DOHH2 (cell line): ENCODE measurements around the gene ZNF804B.

ENCODE experiments used
- H3F3A ChIP-seq: fragments of 200-600 bp; sonication (generic), shearing (Covaris generic); 2 replicates; pipeline ENCODE4 v1.6.0; 2016; ENCODE audit warnings: antibody characterized with exemption, mild to moderate bottlenecking; ENCODE audit not compliant: control insufficient read depth, insufficient read depth
- H3K27ac ChIP-seq: fragments of 200-600 bp; sonication (generic); 2 replicates; pipeline ENCODE4 v1.5.1; 2014; ENCODE audit warnings: low read depth, mild to moderate bottlenecking, low read length, moderate library complexity
- H3K27me3 ChIP-seq: fragments of 200-600 bp; sonication (generic); 2 replicates; pipeline ENCODE4 v1.6.1; 2014; ENCODE audit warnings: mild to moderate bottlenecking, low read length, mixed read lengths; ENCODE audit not compliant: control insufficient read depth
- H3K36me3 ChIP-seq: fragments of 200-600 bp; sonication (generic); 2 replicates; pipeline ENCODE4 v1.6.1; 2014; ENCODE audit warnings: mild to moderate bottlenecking, low read length, moderate library complexity, mixed read lengths; ENCODE audit not compliant: control insufficient read depth
- H3K4me1 ChIP-seq: fragments of 200-600 bp; sonication (generic); 2 replicates; pipeline ENCODE4 v1.6.1; 2014; ENCODE audit warnings: mild to moderate bottlenecking, low read length, mixed read lengths; ENCODE audit not compliant: control insufficient read depth
- H3K4me2 ChIP-seq: fragments of 200-600 bp; sonication (generic); 2 replicates; pipeline ENCODE4 v1.6.0; 2014; ENCODE audit warnings: mild to moderate bottlenecking, low read length, moderate library complexity
- H3K4me3 ChIP-seq: fragments of 200-600 bp; sonication (generic); 2 replicates; pipeline ENCODE4 v1.5.1; 2014; ENCODE audit warnings: mild to moderate bottlenecking, low read length, mixed read lengths
- H3K79me2 ChIP-seq: fragments of 200-600 bp; sonication (generic); 2 replicates; pipeline ENCODE4 v1.6.1; 2014; ENCODE audit warnings: mild to moderate bottlenecking, low read length, mixed read lengths; ENCODE audit not compliant: control insufficient read depth
- H3K9me2 ChIP-seq: fragments of 200-600 bp; sonication (generic); replicated peaks from 2 replicates; pipeline ENCODE4 v1.6.1; 2014; ENCODE audit warnings: mild to moderate bottlenecking, low read length, mixed read lengths; ENCODE audit not compliant: control insufficient read depth
- H3K9me3 ChIP-seq: fragments of 200-600 bp; sonication (generic); 2 replicates; pipeline ENCODE4 v1.6.1; 2014; ENCODE audit warnings: antibody characterized with exemption, low read length, mixed read lengths; ENCODE audit not compliant: control insufficient read depth, insufficient read depth
- H4K20me1 ChIP-seq: fragments of 200-600 bp; sonication (generic); 2 replicates; pipeline ENCODE4 v1.6.0; 2014; ENCODE audit warnings: low read depth, mild to moderate bottlenecking, antibody characterized with exemption, low read length, moderate library complexity; ENCODE audit not compliant: control insufficient read depth, insufficient read depth
- EZH2phosphoT487 ChIP-seq: fragments of 200-600 bp; sonication (generic); IDR thresholded peaks from 2 replicates; pipeline ENCODE4 v1.6.1; 2017; ENCODE audit warnings: borderline replicate concordance, mild to moderate bottlenecking, antibody characterized with exemption, low read length, moderate library complexity, mixed read lengths
- TF ChIP-seq, protein P1 (sequence below): fragments of 200-600 bp; sonication (generic); IDR thresholded peaks from one replicate; pipeline ENCODE4 v1.5.1; 2014; ENCODE audit warnings: antibody characterized with exemption, mild to moderate bottlenecking, low read depth, low read length; ENCODE audit not compliant: poor library complexity, severe bottlenecking

The ZNF804B gene

GRCh38 chr7:88746126-88746525, 13.4 kb upstream of the ZNF804B start:
- no peaks in the 10 kb centered on the region for H3K36me3 ChIP-seq
- TF ChIP-seq EZH2phosphoT487 = no peak
- TF ChIP-seq, protein P1, sequence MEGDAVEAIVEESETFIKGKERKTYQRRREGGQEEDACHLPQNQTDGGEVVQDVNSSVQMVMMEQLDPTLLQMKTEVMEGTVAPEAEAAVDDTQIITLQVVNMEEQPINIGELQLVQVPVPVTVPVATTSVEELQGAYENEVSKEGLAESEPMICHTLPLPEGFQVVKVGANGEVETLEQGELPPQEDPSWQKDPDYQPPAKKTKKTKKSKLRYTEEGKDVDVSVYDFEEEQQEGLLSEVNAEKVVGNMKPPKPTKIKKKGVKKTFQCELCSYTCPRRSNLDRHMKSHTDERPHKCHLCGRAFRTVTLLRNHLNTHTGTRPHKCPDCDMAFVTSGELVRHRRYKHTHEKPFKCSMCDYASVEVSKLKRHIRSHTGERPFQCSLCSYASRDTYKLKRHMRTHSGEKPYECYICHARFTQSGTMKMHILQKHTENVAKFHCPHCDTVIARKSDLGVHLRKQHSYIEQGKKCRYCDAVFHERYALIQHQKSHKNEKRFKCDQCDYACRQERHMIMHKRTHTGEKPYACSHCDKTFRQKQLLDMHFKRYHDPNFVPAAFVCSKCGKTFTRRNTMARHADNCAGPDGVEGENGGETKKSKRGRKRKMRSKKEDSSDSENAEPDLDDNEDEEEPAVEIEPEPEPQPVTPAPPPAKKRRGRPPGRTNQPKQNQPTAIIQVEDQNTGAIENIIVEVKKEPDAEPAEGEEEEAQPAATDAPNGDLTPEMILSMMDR = no peak
- H3K9me2 ChIP-seq = no peaks in the 10 kb centered on the region; the same call in 1 of the 2 replicates
- no peak overlapping the region for H3K4me2 ChIP-seq
- H3K9me3 ChIP-seq = no peaks in the 10 kb centered on the region
- H4K20me1 ChIP-seq = no peaks in the 10 kb centered on the region
- H3K4me3 ChIP-seq = no peak overlapping the region
- no peaks in the 10 kb centered on the region for H3K4me1 ChIP-seq
- no peaks in the 10 kb centered on the region for H3F3A ChIP-seq
- H3K27me3 ChIP-seq = no peaks in the 10 kb centered on the region
- no peak overlapping the region for H3K27ac ChIP-seq
- no peaks in the 10 kb centered on the region for H3K79me2 ChIP-seq

DNA sequence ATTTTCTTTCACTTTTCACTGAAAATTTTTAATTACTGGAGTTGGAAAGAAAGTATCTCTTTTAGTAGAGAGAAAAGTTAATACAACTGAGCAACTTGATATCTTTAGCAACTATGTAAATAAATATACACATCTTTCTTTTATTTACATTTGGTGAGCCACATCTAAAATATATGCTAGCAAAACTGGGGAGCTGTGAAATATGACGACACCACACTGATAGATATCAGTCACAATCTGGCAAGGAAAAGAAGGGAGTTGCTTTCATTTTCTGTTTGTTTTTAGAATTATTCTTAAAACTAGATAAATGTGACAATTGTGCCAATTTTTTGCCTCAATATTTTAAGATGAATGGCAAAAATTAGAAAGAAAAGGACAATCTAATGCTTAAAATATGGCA, 2.7 kb upstream of the ZNF804B start:
- H3K27me3 ChIP-seq = no peaks in the 10 kb centered on the region

GRCh38 chr7:88757371-88757770, 2.1 kb upstream of the ZNF804B start:
- H3K4me1 ChIP-seq = no peaks in the 10 kb centered on the region
- H3K9me3 ChIP-seq = 0 out of 2 replicates have a peak, but pooled peaks cover 3% of the 10 kb centered on the region
- no peak overlapping the region for H3K4me3 ChIP-seq
- H3K79me2 ChIP-seq = no peaks in the 10 kb centered on the region
- H3K27me3 ChIP-seq = no peaks in the 10 kb centered on the region
- no peak for TF ChIP-seq EZH2phosphoT487
- TF ChIP-seq, protein P1 = no peak
- H3F3A ChIP-seq = no peaks in the 10 kb centered on the region
- no peaks in the 10 kb centered on the region for H4K20me1 ChIP-seq
- no peak overlapping the region for H3K27ac ChIP-seq
- no peaks in the 10 kb centered on the region for H3K9me2 ChIP-seq
- H3K36me3 ChIP-seq = no peaks in the 10 kb centered on the region
- no peak overlapping the region for H3K4me2 ChIP-seq

More for the DNA sequence above, 2.7 kb upstream of the ZNF804B start:
- Histone ChIP-seq H3K9me3 (0 out of 2 replicates have a peak, but pooled peaks cover 3% of the 10 kb centered on the region), H3K36me3 (no peaks in the 10 kb centered on the region), H3K27ac (no peak overlapping the region), H3K9me2 (no peaks in the 10 kb centered on the region), H3F3A (no peaks in the 10 kb centered on the region), H3K4me1 (no peaks in the 10 kb centered on the region), H4K20me1 (no peaks in the 10 kb centered on the region), H3K4me2 (no peak overlapping the region), H3K4me3 (no peak overlapping the region), H3K79me2 (no peaks in the 10 kb centered on the region)
- TF ChIP-seq EZH2phosphoT487 = no peak
- TF ChIP-seq, protein P1 = no peak
